Activated CD8-positive, alpha-beta T cell treated with anti-CD3 and anti-CD28 coated beads, Interleukin-2, amount 10 ng/mL, durations not matched to agents 7 days and 5 days (primary cell): ENCODE data around the gene RXFP1. TPM values are rescaled to one million over a fixed set of nuclear protein-coding genes. Genes with fewer than 3 reads are reported as not detected.
A peak's percentile ranks its signal among the peaks of the same experiment; 100 is the strongest.

ENCODE experiments used
- ATAC-seq: fragments of 150-1000 bp; cut with Tn5 transposase; one replicate; pipeline ENCODE4 v1.10.0; 2021; ENCODE audit warnings: moderate library complexity
- CTCF ChIA-PET: fragments of 350-600 bp; sonication (Branson Sonifier 250); formaldehyde crosslinking; loops from one replicate; lab custom pipeline; 2021; ENCODE audit warnings: antibody characterized with exemption; lab: Charles Lee
- POLR2A ChIA-PET: fragments of 350-600 bp; sonication (Branson Sonifier 250); formaldehyde crosslinking; loops from one replicate; lab custom pipeline; 2021; ENCODE audit warnings: antibody characterized with exemption; lab: Charles Lee
- DNase-seq: peaks from one replicate; pipeline ENCODE4 v3.0.0-alpha.2; 2020
- H3K27ac Mint-ChIP-seq: one replicate; pipeline ENCODE4 v1.8.0; 2021; ENCODE audit warnings: mild to moderate bottlenecking, mixed read lengths
- H3K27me3 Mint-ChIP-seq: one replicate; pipeline ENCODE4 v1.8.0; 2021; ENCODE audit warnings: low read depth, mixed read lengths
- H3K36me3 Mint-ChIP-seq: one replicate; pipeline ENCODE4 v1.8.0; 2021; ENCODE audit warnings: low read depth, mixed read lengths
- H3K4me1 Mint-ChIP-seq: one replicate; pipeline ENCODE4 v1.8.0; 2021; ENCODE audit warnings: low read depth, mixed read lengths
- H3K4me3 Mint-ChIP-seq: one replicate; pipeline ENCODE4 v1.8.0; 2021; ENCODE audit warnings: mild to moderate bottlenecking, mixed read lengths
- H3K9me3 Mint-ChIP-seq: one replicate; pipeline ENCODE4 v1.8.0; 2022; ENCODE audit warnings: mixed read lengths; ENCODE audit not compliant: insufficient read depth
- total RNA-seq, 2 experiments: library from RNA; stranded (reverse); gene quantifications; one replicate each; pipeline ENCODE4 v1.2.3, GENCODE V29; 2021

The RXFP1 gene
- total RNA-seq, 2 experiments from 2014 or later = not detected

GRCh38 chr4:158664806-158665205, 143.1 kb downstream of the RXFP1 start:
- no peaks in the 10 kb centered on the region for H3K27me3 Mint-ChIP-seq
- DNase-seq (no peak), ATAC-seq (no peak)
- no peak overlapping the region for H3K4me3 Mint-ChIP-seq
- H3K4me1 Mint-ChIP-seq = peaks cover 14% of the 10 kb centered on the region
- no peak overlapping the region for H3K27ac Mint-ChIP-seq
- ChIA-PET CTCF (no interaction called here), POLR2A (no interaction called here)
- H3K9me3 Mint-ChIP-seq = no peaks in the 10 kb centered on the region
- H3K36me3 Mint-ChIP-seq = peaks cover 24% of the 10 kb centered on the region

- ATAC-seq (no peak), DNase-seq (no peak)
- Mint-ChIP-seq H3K27me3 (no peaks in the 10 kb centered on the region), H3K36me3 (peaks cover 24% of the 10 kb centered on the region), H3K9me3 (no peaks in the 10 kb centered on the region), H3K4me1 (peaks cover 24% of the 10 kb centered on the region), H3K27ac (no peak overlapping the region), H3K4me3 (no peak overlapping the region)
- ChIA-PET CTCF (interaction anchor here (1.0 kb wide), 1 partner anchor 21 kb away, joined by 3 read pairs; no protein-coding TSS in a partner anchor), POLR2A (interaction anchor here (0.7 kb wide), 1 partner anchor 73 kb away, joined by 4 read pairs; no protein-coding TSS in a partner anchor)
Measured at GRCh38 chr4:158666892-158667291, 145.2 kb downstream of the RXFP1 start.

GRCh38 chr4:158667651-158668198, 146.0 kb downstream of the RXFP1 start:
- POLR2A ChIA-PET = interaction anchor here (0.7 kb wide), 1 partner anchor 72 kb away, joined by 4 read pairs; no protein-coding TSS in a partner anchor
- Mint-ChIP-seq H3K9me3 (no peaks in the 10 kb centered on the region), H3K36me3 (peaks cover 24% of the 10 kb centered on the region), H3K4me3 (no peak overlapping the region), H3K27ac (no peak overlapping the region), H3K4me1 (peaks cover 29% of the 10 kb centered on the region), H3K27me3 (no peaks in the 10 kb centered on the region)
- ATAC-seq = no peak
- DNase-seq = peak; percentile 39
- CTCF ChIA-PET = no interaction called here

GRCh38 chr4:158669310-158669709, 147.6 kb downstream of the RXFP1 start:
- DNase-seq = no peak
- ChIA-PET POLR2A (interaction anchor here (1.5 kb wide), 1 partner anchor 54 kb away, joined by 4 read pairs; no protein-coding TSS in a partner anchor), CTCF (no interaction called here)
- H3K9me3 Mint-ChIP-seq = no peaks in the 10 kb centered on the region
- no peak overlapping the region for H3K4me3 Mint-ChIP-seq
- peaks cover 24% of the 10 kb centered on the region for H3K36me3 Mint-ChIP-seq
- no peak for ATAC-seq
- H3K4me1 Mint-ChIP-seq = peaks cover 30% of the 10 kb centered on the region
- no peaks in the 10 kb centered on the region for H3K27me3 Mint-ChIP-seq
- no peak overlapping the region for H3K27ac Mint-ChIP-seq

GRCh38 chr4:158670975-158671664, 149.4 kb downstream of the RXFP1 start:
- Mint-ChIP-seq H3K4me3 (peak overlapping the region; percentile 97), H3K36me3 (peaks cover 12% of the 10 kb centered on the region), H3K27me3 (no peaks in the 10 kb centered on the region), H3K9me3 (no peaks in the 10 kb centered on the region), H3K27ac (peak overlapping the region; percentile 97), H3K4me1 (peaks cover 34% of the 10 kb centered on the region)
- ATAC-seq (peak; percentile 13), DNase-seq (peak; percentile 66)
- POLR2A ChIA-PET = interaction anchor here (0.8 to 1.4 kb wide), 3 partner anchors 10 to 402 kb away, joined by 3 to 4 read pairs (median 3); no protein-coding TSS in a partner anchor
- CTCF ChIA-PET = interaction anchor here (0.9 to 1.3 kb wide), 2 partner anchors 10 to 53 kb away, joined by 3 to 4 read pairs; no protein-coding TSS in a partner anchor

GRCh38 chr4:158671665-158671914, 149.9 kb downstream of the RXFP1 start, which contains the start of gene C4orf46:
Gene C4orf46 (minus strand): TSS chr4:158671887. CDS start chr4:158671801, 86 bp downstream.
- Mint-ChIP-seq H3K4me3 (peak within 1 kb of the TSS; percentile 97), H3K27me3 (no peaks in the 10 kb centered on the region), H3K4me1 (peaks cover 34% of the 10 kb centered on the region), H3K9me3 (no peaks in the 10 kb centered on the region), H3K27ac (peak within 1 kb of the TSS; percentile 97), H3K36me3 (peaks cover 9% of the 10 kb centered on the region)
- ATAC-seq (no peak), DNase-seq (no peak)
- CTCF ChIA-PET = interaction anchor here (0.9 to 1.3 kb wide), 2 partner anchors 9 to 52 kb away, joined by 3 to 4 read pairs; no protein-coding TSS in a partner anchor
- POLR2A ChIA-PET = interaction anchor here (0.8 to 1.4 kb wide), 3 partner anchors 9 to 402 kb away, joined by 3 to 4 read pairs (median 3); no protein-coding TSS in a partner anchor

- POLR2A ChIA-PET = interaction anchor here (0.8 to 1.4 kb wide), 2 partner anchors 82 to 401 kb away, joined by 3 read pairs; no protein-coding TSS in a partner anchor
Measured at GRCh38 chr4:158671915-158672806, 150.5 kb downstream of the RXFP1 start, which contains the start of gene ETFDH. Gene ETFDH (plus strand): TSS chr4:158672296. CDS start chr4:158672457, 161 bp downstream.

GRCh38 chr4:158673633-158674032, 152.0 kb downstream of the RXFP1 start:
- ChIA-PET CTCF (no interaction called here), POLR2A (no interaction called here)
- no peaks in the 10 kb centered on the region for H3K27me3 Mint-ChIP-seq
- DNase-seq = no peak
- H3K4me1 Mint-ChIP-seq = peaks cover 30% of the 10 kb centered on the region
- peaks cover 3% of the 10 kb centered on the region for H3K36me3 Mint-ChIP-seq
- H3K27ac Mint-ChIP-seq = no peak overlapping the region
- H3K4me3 Mint-ChIP-seq = no peak overlapping the region
- no peak for ATAC-seq
- H3K9me3 Mint-ChIP-seq = no peaks in the 10 kb centered on the region

More at GRCh38 chr4:158671915-158672806, 150.5 kb downstream of the RXFP1 start, which contains the start of gene ETFDH:
- peak within 1 kb of the TSS; percentile 97 for H3K4me3 Mint-ChIP-seq
- H3K4me1 Mint-ChIP-seq = peaks cover 34% of the 10 kb centered on the region
- peaks cover 5% of the 10 kb centered on the region for H3K36me3 Mint-ChIP-seq
- CTCF ChIA-PET = interaction anchor here (0.9 to 1.0 kb wide), 2 partner anchors 9 to 52 kb away, joined by 3 to 4 read pairs; no protein-coding TSS in a partner anchor
- DNase-seq = peak; percentile 98
- H3K9me3 Mint-ChIP-seq = no peaks in the 10 kb centered on the region
- peak; percentile 92 for ATAC-seq
- no peaks in the 10 kb centered on the region for H3K27me3 Mint-ChIP-seq
- H3K27ac Mint-ChIP-seq = peak within 1 kb of the TSS; percentile 97

GRCh38 chr4:158676076-158676475, 154.4 kb downstream of the RXFP1 start:
- CTCF ChIA-PET = no interaction called here
- H3K27ac Mint-ChIP-seq = no peak overlapping the region
- H3K4me1 Mint-ChIP-seq = peaks cover 14% of the 10 kb centered on the region
- H3K9me3 Mint-ChIP-seq = no peaks in the 10 kb centered on the region
- H3K27me3 Mint-ChIP-seq = no peaks in the 10 kb centered on the region
- peaks cover 3% of the 10 kb centered on the region for H3K36me3 Mint-ChIP-seq
- ATAC-seq (no peak), DNase-seq (no peak)
- POLR2A ChIA-PET = no interaction called here
- H3K4me3 Mint-ChIP-seq = no peak overlapping the region

- Mint-ChIP-seq H3K27me3 (no peaks in the 10 kb centered on the region), H3K9me3 (no peaks in the 10 kb centered on the region), H3K36me3 (peaks cover 3% of the 10 kb centered on the region), H3K4me3 (no peak overlapping the region), H3K27ac (no peak overlapping the region), H3K4me1 (peaks cover 4% of the 10 kb centered on the region)
- no peak for DNase-seq
- ATAC-seq = no peak
- POLR2A ChIA-PET = no interaction called here
- CTCF ChIA-PET = no interaction called here
Measured at GRCh38 chr4:158678767-158679166, 157.1 kb downstream of the RXFP1 start.

- no peak for DNase-seq
- ChIA-PET POLR2A (interaction anchor here (1.5 kb wide), 1 partner anchor 11 kb away, joined by 4 read pairs; no protein-coding TSS in a partner anchor), CTCF (interaction anchor here (0.8 to 1.6 kb wide), 3 partner anchors 8 to 522 kb away, joined by 3 read pairs; no protein-coding TSS in a partner anchor)
- Mint-ChIP-seq H3K9me3 (no peaks in the 10 kb centered on the region), H3K4me3 (no peak overlapping the region), H3K27ac (no peak overlapping the region), H3K27me3 (no peaks in the 10 kb centered on the region), H3K4me1 (no peaks in the 10 kb centered on the region), H3K36me3 (peaks cover 3% of the 10 kb centered on the region)
- ATAC-seq = no peak
Measured at GRCh38 chr4:158681629-158682028, 159.9 kb downstream of the RXFP1 start.
